ENCODE measurements around the gene NUCB2.
A peak's percentile ranks its signal among the peaks of the same experiment; 100 is the strongest.

- TF ChIP-seq CTCF (conservative IDR thresholded peaks at IDR 0.05; ENCODE audit: low read depth, low read length) (0 out of 2 replicates have a peak, but pooled peaks have one; percentile 11), EZH2 (IDR thresholded peaks at IDR 0.05; ENCODE audit: low read length, unreplicated experiment) (no peak), EZH2phosphoT487 (IDR thresholded peaks at IDR 0.05; ENCODE audit: borderline replicate concordance, low read length) (no peak)
These were observed 52.4 kb downstream of the NUCB2 start for GRCh38 chr11:17328871-17329494.

All from PC-3 (cell line).